Neural progenitor cell (in vitro differentiated cells): Measurements from ENCODE around the gene CCDC106. TPM values are rescaled to one million over a fixed set of nuclear protein-coding genes. Genes with fewer than 3 reads are reported as not detected.

Experiments
- DNase-seq: peaks from one replicate; pipeline ENCODE4 v3.0.0-alpha.2; 2016; ENCODE audit warnings: low spot score
- H2AFZ ChIP-seq: fragments of 200-600 bp; sonication (generic); replicated peaks from 2 replicates; pipeline ENCODE4 v1.6.1; 2016; ENCODE audit warnings: antibody characterized with exemption
- H3F3A ChIP-seq: fragments of 200-600 bp; sonication (generic); 2 replicates; pipeline ENCODE4 v1.6.1; 2016; ENCODE audit warnings: antibody characterized with exemption, low read depth
- H3K27ac ChIP-seq: fragments of 200-600 bp; sonication (generic); 2 replicates; pipeline ENCODE4 v1.5.1; 2016; ENCODE audit warnings: mild to moderate bottlenecking
- H3K27me3 ChIP-seq: fragments of 200-600 bp; sonication (generic); 2 replicates; pipeline ENCODE4 v1.6.1; 2016; ENCODE audit warnings: mild to moderate bottlenecking, moderate library complexity
- H3K36me3 ChIP-seq: fragments of 200-600 bp; sonication (generic); 2 replicates; pipeline ENCODE4 v1.5.1; 2016
- H3K4me1 ChIP-seq: fragments of 200-600 bp; sonication (generic); 2 replicates; pipeline ENCODE4 v1.6.1; 2016; ENCODE audit warnings: mixed run types
- H3K4me2 ChIP-seq: fragments of 200-600 bp; sonication (generic); 2 replicates; pipeline ENCODE4 v1.6.1; 2016
- H3K4me3 ChIP-seq: fragments of 200-600 bp; sonication (generic); 2 replicates; pipeline ENCODE4 v1.5.1; 2016
- H3K79me2 ChIP-seq: fragments of 200-600 bp; sonication (generic); 2 replicates; pipeline ENCODE4 v1.6.1; 2016; ENCODE audit warnings: low read depth
- H3K9ac ChIP-seq: fragments of 200-600 bp; sonication (generic); 2 replicates; pipeline ENCODE4 v1.6.1; 2016
- H3K9me3 ChIP-seq: fragments of 200-600 bp; sonication (generic); 2 replicates; pipeline ENCODE4 v1.5.1; 2016; ENCODE audit warnings: low read depth
- H4K20me1 ChIP-seq: fragments of 200-600 bp; sonication (generic); 2 replicates; pipeline ENCODE4 v1.6.1; 2016; ENCODE audit warnings: low read depth
- H3K27ac Mint-ChIP-seq: 3 replicates; pipeline ENCODE4 v1.8.0; 2021; ENCODE audit warnings: mixed read lengths
- H3K27me3 Mint-ChIP-seq: 2 replicates; pipeline ENCODE4 v1.8.0; 2022; ENCODE audit warnings: low read depth, mild to moderate bottlenecking, inconsistent platforms, moderate library complexity, mixed read lengths; ENCODE audit not compliant: insufficient read depth
- H3K36me3 Mint-ChIP-seq: 3 replicates; pipeline ENCODE4 v1.8.0; 2021; ENCODE audit warnings: mixed read lengths
- H3K4me1 Mint-ChIP-seq: 3 replicates; pipeline ENCODE4 v1.8.0; 2021; ENCODE audit warnings: mixed read lengths
- H3K4me3 Mint-ChIP-seq: 3 replicates; pipeline ENCODE4 v1.8.0; 2021; ENCODE audit warnings: mild to moderate bottlenecking, moderate library complexity, mixed read lengths
- H3K9me3 Mint-ChIP-seq: 3 replicates; pipeline ENCODE4 v1.8.0; 2020; ENCODE audit warnings: mixed read lengths
- EZH2 ChIP-seq: fragments of 200-600 bp; sonication (generic); IDR thresholded peaks from 2 replicates; pipeline ENCODE4 v1.6.1; 2017; ENCODE audit warnings: antibody characterized with exemption, mild to moderate bottlenecking, moderate library complexity
- EZH2phosphoT487 ChIP-seq: fragments of 200-600 bp; sonication (generic); IDR thresholded peaks from 2 replicates; pipeline ENCODE4 v1.6.1; 2017; ENCODE audit warnings: antibody characterized with exemption
- total RNA-seq: library from RNA; depleted of rRNA; stranded (reverse); fragments of >200 nt; gene quantifications from 2 replicates; pipeline ENCODE4 v1.2.3, GENCODE V29; 2015; ENCODE audit warnings: low replicate concordance
- TF ChIP-seq, protein P1 (sequence below): fragments of 200-600 bp; sonication (generic); IDR thresholded peaks from 2 replicates; pipeline ENCODE4 v1.5.1; 2017; ENCODE audit warnings: antibody characterized with exemption, mild to moderate bottlenecking

Gene CCDC106
- total RNA-seq, 1 donor from 2014 or later = 7.6 TPM

DNA sequence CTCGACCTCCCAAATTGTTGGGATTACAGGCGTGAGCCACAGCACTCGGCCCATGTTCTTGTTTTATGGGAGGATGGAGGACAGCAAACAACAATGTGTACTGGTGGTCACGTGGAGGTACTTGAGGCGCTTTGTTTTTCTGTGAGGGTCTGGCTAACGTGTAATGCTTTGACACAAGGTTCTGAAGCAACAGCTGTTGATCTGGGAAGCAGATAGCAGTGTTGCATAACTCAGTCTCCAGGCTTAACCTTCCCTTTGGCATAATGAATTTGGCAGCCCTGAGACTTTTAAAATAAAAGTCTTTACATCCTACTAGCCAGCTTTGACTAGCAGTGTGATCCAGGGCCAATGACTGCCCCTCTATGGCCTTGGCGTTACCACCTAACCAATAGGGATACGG, 14.2 kb upstream of the CCDC106 start:
- no peak overlapping the region for H2AFZ ChIP-seq
- H4K20me1 ChIP-seq = peaks cover 16% of the 10 kb centered on the region
- no peak overlapping the region for H3K9ac ChIP-seq
- H3K36me3 Mint-ChIP-seq = peaks cover 4% of the 10 kb centered on the region
- peaks cover 29% of the 10 kb centered on the region for H3K4me1 Mint-ChIP-seq
- H3K79me2 ChIP-seq = peaks cover 38% of the 10 kb centered on the region
- DNase-seq = no peak
- peak overlapping the region; percentile 75 for H3K4me3 Mint-ChIP-seq
- peaks cover 18% of the 10 kb centered on the region for H3F3A ChIP-seq
- no peak overlapping the region for H3K27ac Mint-ChIP-seq
- no peak overlapping the region for H3K27ac ChIP-seq
- H3K9me3 ChIP-seq = no peaks in the 10 kb centered on the region
- no peak for TF ChIP-seq EZH2
- TF ChIP-seq EZH2phosphoT487 = no peak
- TF ChIP-seq, protein P1, sequence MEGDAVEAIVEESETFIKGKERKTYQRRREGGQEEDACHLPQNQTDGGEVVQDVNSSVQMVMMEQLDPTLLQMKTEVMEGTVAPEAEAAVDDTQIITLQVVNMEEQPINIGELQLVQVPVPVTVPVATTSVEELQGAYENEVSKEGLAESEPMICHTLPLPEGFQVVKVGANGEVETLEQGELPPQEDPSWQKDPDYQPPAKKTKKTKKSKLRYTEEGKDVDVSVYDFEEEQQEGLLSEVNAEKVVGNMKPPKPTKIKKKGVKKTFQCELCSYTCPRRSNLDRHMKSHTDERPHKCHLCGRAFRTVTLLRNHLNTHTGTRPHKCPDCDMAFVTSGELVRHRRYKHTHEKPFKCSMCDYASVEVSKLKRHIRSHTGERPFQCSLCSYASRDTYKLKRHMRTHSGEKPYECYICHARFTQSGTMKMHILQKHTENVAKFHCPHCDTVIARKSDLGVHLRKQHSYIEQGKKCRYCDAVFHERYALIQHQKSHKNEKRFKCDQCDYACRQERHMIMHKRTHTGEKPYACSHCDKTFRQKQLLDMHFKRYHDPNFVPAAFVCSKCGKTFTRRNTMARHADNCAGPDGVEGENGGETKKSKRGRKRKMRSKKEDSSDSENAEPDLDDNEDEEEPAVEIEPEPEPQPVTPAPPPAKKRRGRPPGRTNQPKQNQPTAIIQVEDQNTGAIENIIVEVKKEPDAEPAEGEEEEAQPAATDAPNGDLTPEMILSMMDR = no peak
- peak overlapping the region; percentile 99 for H3K4me2 ChIP-seq
- no peaks in the 10 kb centered on the region for H3K36me3 ChIP-seq
- H3K27me3 ChIP-seq = no peaks in the 10 kb centered on the region
- no peaks in the 10 kb centered on the region for H3K9me3 Mint-ChIP-seq
- peaks cover 19% of the 10 kb centered on the region for H3K27me3 Mint-ChIP-seq
- H3K4me3 ChIP-seq = peak overlapping the region; percentile 88
- H3K4me1 ChIP-seq = peaks cover 6% of the 10 kb centered on the region

DNA sequence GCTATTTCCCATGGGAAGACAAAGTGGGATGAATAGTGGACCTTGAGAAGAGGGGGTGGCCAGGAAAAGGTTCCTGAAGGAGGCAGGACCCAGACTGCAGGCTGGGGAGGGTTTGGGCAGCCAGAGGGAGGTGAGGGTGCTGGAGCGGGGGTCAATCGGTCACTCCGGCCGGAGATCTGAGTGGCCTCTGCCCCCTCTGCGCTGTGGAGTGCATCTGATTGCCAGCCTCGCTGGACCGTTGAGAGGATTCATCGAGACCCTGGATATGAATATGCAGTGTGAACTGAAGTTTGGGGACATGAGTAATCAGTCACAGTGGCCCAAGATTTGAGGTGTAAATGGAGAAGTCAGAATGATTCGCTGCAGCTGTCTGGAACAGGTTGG, 12.7 kb upstream of the CCDC106 start:
- H3K36me3 Mint-ChIP-seq = peaks cover 7% of the 10 kb centered on the region

DNA sequence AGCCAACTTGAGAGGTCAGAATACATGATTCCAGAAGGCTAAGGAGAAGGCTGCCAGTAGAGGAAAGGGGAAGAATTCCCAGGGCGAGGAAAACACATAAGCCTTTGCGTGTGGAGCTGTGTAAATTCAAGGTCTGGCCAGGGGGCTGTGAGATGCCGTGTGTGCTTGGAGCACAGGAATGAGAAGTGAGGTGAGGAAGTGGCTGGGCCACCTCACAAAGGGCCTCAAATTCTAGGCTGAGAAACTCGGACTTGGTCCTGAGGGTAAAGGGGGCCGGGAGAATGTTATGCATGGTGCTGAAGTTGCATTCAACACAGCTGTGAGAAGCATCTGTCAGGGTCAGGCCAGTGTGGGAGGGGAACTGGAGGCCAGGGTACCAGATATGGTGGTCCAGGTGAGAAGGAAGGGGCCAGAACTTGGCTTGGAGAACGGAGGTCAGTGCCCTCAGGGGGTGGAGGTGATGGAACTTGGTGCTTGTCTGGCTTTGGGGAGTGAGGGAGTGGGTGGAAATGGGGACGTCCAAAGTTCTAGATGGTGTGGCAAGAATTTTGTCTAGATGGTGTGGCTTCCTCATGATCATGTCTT, 12.1 kb upstream of the CCDC106 start:
- H3K4me1 ChIP-seq = peaks cover 6% of the 10 kb centered on the region
- peak overlapping the region; percentile 99 for H3K4me2 ChIP-seq
- Mint-ChIP-seq H3K9me3 (no peaks in the 10 kb centered on the region), H3K4me1 (peaks cover 36% of the 10 kb centered on the region), H3K4me3 (peak overlapping the region; percentile 97), H3K27me3 (peaks cover 21% of the 10 kb centered on the region), H3K27ac (peak overlapping the region; percentile 97), H3K36me3 (peaks cover 7% of the 10 kb centered on the region)
- H3F3A ChIP-seq = peaks cover 38% of the 10 kb centered on the region
- TF ChIP-seq EZH2phosphoT487 = no peak
- TF ChIP-seq EZH2 = no peak
- TF ChIP-seq, protein P1 = no peak
- no peaks in the 10 kb centered on the region for H3K27me3 ChIP-seq
- no peak overlapping the region for H2AFZ ChIP-seq
- DNase-seq = no peak
- no peaks in the 10 kb centered on the region for H3K9me3 ChIP-seq
- peaks cover 53% of the 10 kb centered on the region for H3K79me2 ChIP-seq
- H3K27ac ChIP-seq = no peak overlapping the region
- H4K20me1 ChIP-seq = peaks cover 16% of the 10 kb centered on the region
- H3K36me3 ChIP-seq = no peaks in the 10 kb centered on the region
- H3K9ac ChIP-seq = peak overlapping the region; percentile 94
- H3K4me3 ChIP-seq = peak overlapping the region; percentile 88

More for the DNA sequence above, 12.7 kb upstream of the CCDC106 start:
- Histone ChIP-seq H3K9ac (peak overlapping the region; percentile 94), H3K9me3 (no peaks in the 10 kb centered on the region), H4K20me1 (peaks cover 16% of the 10 kb centered on the region), H3K27ac (peak overlapping the region; percentile 43), H3K4me2 (peak overlapping the region; percentile 99), H3K4me3 (peak overlapping the region; percentile 88), H3K4me1 (peaks cover 6% of the 10 kb centered on the region), H2AFZ (no peak overlapping the region), H3F3A (peaks cover 32% of the 10 kb centered on the region), H3K79me2 (peaks cover 53% of the 10 kb centered on the region), H3K27me3 (no peaks in the 10 kb centered on the region), H3K36me3 (no peaks in the 10 kb centered on the region)
- Mint-ChIP-seq H3K9me3 (no peaks in the 10 kb centered on the region), H3K4me1 (peaks cover 33% of the 10 kb centered on the region), H3K4me3 (peak overlapping the region; percentile 97), H3K27ac (peak overlapping the region; percentile 97), H3K27me3 (peaks cover 19% of the 10 kb centered on the region)
- DNase-seq = no peak
- TF ChIP-seq, protein P1 = no peak
- TF ChIP-seq EZH2 = no peak
- TF ChIP-seq EZH2phosphoT487 = no peak
